Activated CD8-positive, alpha-beta T cell treated with anti-CD3 and anti-CD28 coated beads for 36 hours (primary cell): Measurements from ENCODE around the gene RFC2. TPM values are rescaled to one million over a fixed set of nuclear protein-coding genes. Genes with fewer than 3 reads are reported as not detected.

ENCODE experiments used
- ATAC-seq: fragments of 200-7000 bp; cut with Tn5 transposase; one replicate; pipeline ENCODE4 v1.10.0; 2021; ENCODE audit warnings: mild to moderate bottlenecking, moderate library complexity
- CTCF ChIA-PET: fragments of 350-600 bp; sonication (Branson Sonifier 250); formaldehyde crosslinking; loops from one replicate; lab custom pipeline; 2021; ENCODE audit warnings: antibody characterized with exemption; lab: Charles Lee
- POLR2A ChIA-PET: fragments of 350-600 bp; sonication (Branson Sonifier 250); formaldehyde crosslinking; loops from one replicate; lab custom pipeline; 2021; ENCODE audit warnings: antibody characterized with exemption; lab: Charles Lee
- DNase-seq: peaks from one replicate; pipeline ENCODE4 v3.0.0-alpha.2; 2020
- H3K27ac Mint-ChIP-seq: one replicate; pipeline ENCODE4 v1.8.0; 2021; ENCODE audit warnings: mild to moderate bottlenecking, mixed read lengths
- H3K27me3 Mint-ChIP-seq: one replicate; pipeline ENCODE4 v1.8.0; 2021; ENCODE audit warnings: mixed read lengths
- H3K36me3 Mint-ChIP-seq: one replicate; pipeline ENCODE4 v1.8.0; 2021; ENCODE audit warnings: low read depth, mixed read lengths
- H3K4me1 Mint-ChIP-seq: one replicate; pipeline ENCODE4 v1.8.0; 2021; ENCODE audit warnings: low read depth, mixed read lengths
- H3K4me3 Mint-ChIP-seq: one replicate; pipeline ENCODE4 v1.8.0; 2021; ENCODE audit warnings: mild to moderate bottlenecking, moderate library complexity, mixed read lengths
- H3K9me3 Mint-ChIP-seq: one replicate; pipeline ENCODE4 v1.8.0; 2021; ENCODE audit warnings: mixed read lengths
- intact Hi-C: fragments of 100-400 bp; cut with micrococcal nuclease; formaldehyde crosslinking; loops from one replicate; pipeline ENCODE4 v1.10.0; 2022
- total RNA-seq, 2 experiments: library from RNA; stranded (reverse); gene quantifications; one replicate each; pipeline ENCODE4 v1.2.3, GENCODE V29; 2021
- TF ChIP-seq, protein P1 (sequence below): fragments of 200-600 bp; IDR thresholded peaks from one replicate; pipeline ENCODE4 v1.8.0; 2022; ENCODE audit warnings: antibody characterized with exemption, mild to moderate bottlenecking

Gene RFC2
- total RNA-seq, 2 experiments from 2014 or later: 90.7 to 91.8 TPM

DNA sequence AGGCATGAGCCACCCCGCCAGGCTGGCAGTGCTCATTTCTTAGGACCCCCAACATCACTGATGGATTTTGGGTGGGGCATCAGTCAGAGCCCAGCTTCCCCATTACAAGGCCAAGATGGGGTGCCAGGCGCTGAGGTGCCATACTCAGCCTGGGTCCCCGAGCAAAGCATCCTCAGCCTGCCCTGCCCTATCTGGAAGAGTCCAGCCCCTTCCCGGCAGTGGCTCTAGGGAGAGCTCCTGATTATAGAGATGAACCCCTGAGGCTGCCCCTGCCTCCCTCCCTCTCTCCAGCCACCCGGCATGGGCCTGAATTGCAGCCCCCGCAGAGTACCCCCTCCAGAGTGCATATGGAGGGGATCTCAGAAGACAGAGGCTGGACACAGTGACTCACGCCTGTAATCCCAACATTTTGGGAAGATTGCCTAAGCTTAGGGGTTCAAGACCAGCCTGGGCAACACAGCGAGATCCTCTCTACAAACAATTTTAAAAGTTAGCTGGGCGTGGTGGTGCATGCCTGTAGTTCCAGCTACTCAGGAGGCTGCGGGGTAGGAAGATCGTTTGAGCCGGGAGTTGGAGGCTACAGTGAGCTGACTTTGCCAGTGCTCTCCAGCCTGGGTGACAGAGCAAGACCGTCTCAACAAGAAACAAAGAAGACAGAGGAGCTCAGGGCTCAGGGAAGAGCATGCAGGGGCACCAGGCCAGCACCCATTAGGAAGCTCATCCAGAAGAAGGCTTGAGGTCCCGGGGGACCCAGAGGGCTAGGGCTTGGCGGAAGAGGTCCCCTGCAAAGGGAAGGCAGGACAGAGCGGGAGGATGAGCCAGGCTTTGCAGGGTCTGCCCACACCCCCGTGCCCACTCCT is 31.1 kb downstream of the RFC2 start:
- TF ChIP-seq, protein P1, sequence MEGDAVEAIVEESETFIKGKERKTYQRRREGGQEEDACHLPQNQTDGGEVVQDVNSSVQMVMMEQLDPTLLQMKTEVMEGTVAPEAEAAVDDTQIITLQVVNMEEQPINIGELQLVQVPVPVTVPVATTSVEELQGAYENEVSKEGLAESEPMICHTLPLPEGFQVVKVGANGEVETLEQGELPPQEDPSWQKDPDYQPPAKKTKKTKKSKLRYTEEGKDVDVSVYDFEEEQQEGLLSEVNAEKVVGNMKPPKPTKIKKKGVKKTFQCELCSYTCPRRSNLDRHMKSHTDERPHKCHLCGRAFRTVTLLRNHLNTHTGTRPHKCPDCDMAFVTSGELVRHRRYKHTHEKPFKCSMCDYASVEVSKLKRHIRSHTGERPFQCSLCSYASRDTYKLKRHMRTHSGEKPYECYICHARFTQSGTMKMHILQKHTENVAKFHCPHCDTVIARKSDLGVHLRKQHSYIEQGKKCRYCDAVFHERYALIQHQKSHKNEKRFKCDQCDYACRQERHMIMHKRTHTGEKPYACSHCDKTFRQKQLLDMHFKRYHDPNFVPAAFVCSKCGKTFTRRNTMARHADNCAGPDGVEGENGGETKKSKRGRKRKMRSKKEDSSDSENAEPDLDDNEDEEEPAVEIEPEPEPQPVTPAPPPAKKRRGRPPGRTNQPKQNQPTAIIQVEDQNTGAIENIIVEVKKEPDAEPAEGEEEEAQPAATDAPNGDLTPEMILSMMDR: no peak
- Mint-ChIP-seq H3K27me3 (no peaks in the 10 kb centered on the region), H3K27ac (no peak overlapping the region), H3K4me3 (no peak overlapping the region), H3K9me3 (no peaks in the 10 kb centered on the region), H3K4me1 (peaks cover 4% of the 10 kb centered on the region), H3K36me3 (peaks cover 17% of the 10 kb centered on the region)
- intact Hi-C loops: no loop called here
- ATAC-seq (no peak), DNase-seq (no peak)
- CTCF ChIA-PET: interaction anchor here (2.0 kb wide), 1 partner anchor 16 kb away, joined by 9 read pairs; no protein-coding TSS in a partner anchor
- POLR2A ChIA-PET: interaction anchor here (1.1 kb wide), 1 partner anchor 8 kb away, joined by 3 read pairs; no protein-coding TSS in a partner anchor

DNA sequence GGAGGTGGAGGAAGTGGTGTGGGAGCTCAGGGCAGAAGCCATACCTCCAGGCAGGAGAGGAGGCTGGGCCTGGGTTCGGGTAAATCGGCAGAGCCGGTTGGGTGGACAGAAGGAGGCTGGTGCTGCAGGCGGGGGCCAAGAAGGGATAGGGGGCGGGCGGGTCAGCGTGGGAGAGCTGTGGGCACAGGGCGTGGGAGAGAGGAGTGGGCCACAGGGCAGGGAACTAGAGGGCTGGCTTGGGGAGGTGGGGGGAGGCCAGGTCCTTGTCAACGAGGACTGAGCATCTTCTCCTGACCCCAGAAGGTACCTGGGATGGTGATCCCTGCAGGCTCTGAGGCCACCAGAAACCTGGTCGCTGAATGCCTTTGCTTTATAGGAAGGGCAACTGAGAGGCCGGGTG is 32.5 kb downstream of the RFC2 start:
- ATAC-seq (no peak), DNase-seq (no peak)
- CTCF ChIA-PET: no interaction called here
- no peak overlapping the region for H3K4me3 Mint-ChIP-seq
- intact Hi-C loops: no loop called here
- no peak overlapping the region for H3K27ac Mint-ChIP-seq
- H3K9me3 Mint-ChIP-seq: no peaks in the 10 kb centered on the region
- POLR2A ChIA-PET: interaction anchor here (0.5 kb wide), 1 partner anchor 149 kb away, joined by 3 read pairs; no protein-coding TSS in a partner anchor
- no peaks in the 10 kb centered on the region for H3K27me3 Mint-ChIP-seq
- H3K36me3 Mint-ChIP-seq: peaks cover 17% of the 10 kb centered on the region
- peaks cover 14% of the 10 kb centered on the region for H3K4me1 Mint-ChIP-seq
- TF ChIP-seq, protein P1: no peak

GRCh38 chr7:74220229-74220628 is 34.0 kb downstream of the RFC2 start:
- no peak for ATAC-seq
- TF ChIP-seq, protein P1: no peak

DNA sequence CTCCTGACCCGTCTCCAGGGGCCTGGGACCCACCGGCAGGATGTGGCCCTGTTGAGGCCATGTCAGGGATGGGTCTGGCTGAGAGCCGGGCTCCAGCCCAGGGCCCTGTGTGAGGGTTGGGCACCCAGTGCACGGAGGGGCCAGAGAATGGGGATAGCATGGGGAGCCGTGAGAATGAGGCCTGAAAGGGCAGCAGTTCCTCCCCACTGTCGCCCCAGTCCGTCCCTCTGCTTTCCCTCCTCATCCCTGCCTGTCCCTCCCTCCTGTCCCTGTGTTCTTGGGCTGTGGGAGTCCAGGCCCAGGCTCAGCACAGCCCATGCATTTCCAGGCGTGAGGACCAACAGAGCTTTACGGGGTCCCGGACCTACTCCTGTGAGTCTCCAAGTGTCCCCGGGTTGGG is 34.8 kb downstream of the RFC2 start:
- DNase-seq (no peak), ATAC-seq (no peak)
- Mint-ChIP-seq H3K4me3 (no peak overlapping the region), H3K27me3 (no peaks in the 10 kb centered on the region), H3K9me3 (no peaks in the 10 kb centered on the region), H3K4me1 (peaks cover 16% of the 10 kb centered on the region), H3K27ac (no peak overlapping the region), H3K36me3 (peaks cover 7% of the 10 kb centered on the region)
- TF ChIP-seq, protein P1: no peak
- ChIA-PET POLR2A (interaction anchor here (1.7 to 2.1 kb wide), 2 partner anchors 10 kb away, joined by 3 to 5 read pairs; partner anchors contain the start of gene LAT2), CTCF (interaction anchor here (0.9 to 3.4 kb wide), 2 partner anchors 10 to 12 kb away, joined by 3 to 19 read pairs; partner anchors contain the start of gene LAT2)
- intact Hi-C loops: no loop called here

More at GRCh38 chr7:74220229-74220628, 34.0 kb downstream of the RFC2 start:
- Mint-ChIP-seq H3K27me3 (no peaks in the 10 kb centered on the region), H3K4me3 (no peak overlapping the region), H3K4me1 (peaks cover 16% of the 10 kb centered on the region), H3K9me3 (no peaks in the 10 kb centered on the region), H3K36me3 (peaks cover 7% of the 10 kb centered on the region), H3K27ac (no peak overlapping the region)
- ChIA-PET CTCF (interaction anchor here (0.9 to 3.4 kb wide), 2 partner anchors 11 to 13 kb away, joined by 3 to 19 read pairs; partner anchors contain the start of gene LAT2), POLR2A (interaction anchor here (1.7 to 2.1 kb wide), 2 partner anchors 9 to 11 kb away, joined by 3 to 5 read pairs; partner anchors contain the start of gene LAT2)
- intact Hi-C loops: no loop called here
- no peak for DNase-seq
